Measurements from ENCODE around the gene SYT12.

DNA sequence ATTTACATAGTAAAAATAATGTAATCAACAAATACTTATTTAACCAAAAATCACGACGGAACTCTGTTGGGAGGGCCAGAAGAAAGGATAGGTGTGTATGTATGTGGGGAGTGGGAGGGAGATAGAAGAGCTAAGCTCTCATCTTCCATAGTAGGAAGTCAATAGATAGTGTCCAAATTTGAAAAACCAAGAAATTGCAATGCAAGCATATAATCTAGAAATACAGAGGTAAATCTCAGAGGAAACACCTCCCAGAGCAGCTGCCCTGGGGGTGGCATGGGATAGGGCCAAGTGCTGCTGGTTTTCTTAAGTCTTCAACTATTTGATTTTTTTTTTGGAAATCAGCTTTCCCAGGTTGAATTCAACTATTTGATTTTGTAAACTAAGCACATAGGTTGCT lies 30.9 kb upstream of the SYT12 start:
- no peak for TF ChIP-seq EZH2 (IDR thresholded peaks at IDR 0.05; ENCODE audit: borderline replicate concordance, low read depth, low read length, severe bottlenecking)
- TF ChIP-seq, protein P1, sequence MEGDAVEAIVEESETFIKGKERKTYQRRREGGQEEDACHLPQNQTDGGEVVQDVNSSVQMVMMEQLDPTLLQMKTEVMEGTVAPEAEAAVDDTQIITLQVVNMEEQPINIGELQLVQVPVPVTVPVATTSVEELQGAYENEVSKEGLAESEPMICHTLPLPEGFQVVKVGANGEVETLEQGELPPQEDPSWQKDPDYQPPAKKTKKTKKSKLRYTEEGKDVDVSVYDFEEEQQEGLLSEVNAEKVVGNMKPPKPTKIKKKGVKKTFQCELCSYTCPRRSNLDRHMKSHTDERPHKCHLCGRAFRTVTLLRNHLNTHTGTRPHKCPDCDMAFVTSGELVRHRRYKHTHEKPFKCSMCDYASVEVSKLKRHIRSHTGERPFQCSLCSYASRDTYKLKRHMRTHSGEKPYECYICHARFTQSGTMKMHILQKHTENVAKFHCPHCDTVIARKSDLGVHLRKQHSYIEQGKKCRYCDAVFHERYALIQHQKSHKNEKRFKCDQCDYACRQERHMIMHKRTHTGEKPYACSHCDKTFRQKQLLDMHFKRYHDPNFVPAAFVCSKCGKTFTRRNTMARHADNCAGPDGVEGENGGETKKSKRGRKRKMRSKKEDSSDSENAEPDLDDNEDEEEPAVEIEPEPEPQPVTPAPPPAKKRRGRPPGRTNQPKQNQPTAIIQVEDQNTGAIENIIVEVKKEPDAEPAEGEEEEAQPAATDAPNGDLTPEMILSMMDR (IDR thresholded peaks at IDR 0.05; ENCODE audit: borderline replicate concordance, extremely low read depth, low read length, poor library complexity, severe bottlenecking), result no peak
